Hepatocyte (in vitro differentiated cells): ENCODE data around the gene GDPD5.

Source experiments
- CTCF ChIP-seq: fragments of 200-600 bp; sonication (generic); IDR thresholded peaks from 2 replicates; pipeline ENCODE4 v1.5.1; 2016; ENCODE audit warnings: antibody characterized with exemption, mild to moderate bottlenecking; ENCODE audit not compliant: poor library complexity
- EZH2 ChIP-seq: fragments of 200-600 bp; sonication (generic); IDR thresholded peaks from 2 replicates; pipeline ENCODE4 v1.6.1; 2016; ENCODE audit warnings: antibody characterized with exemption, mild to moderate bottlenecking, borderline replicate concordance

DNA sequence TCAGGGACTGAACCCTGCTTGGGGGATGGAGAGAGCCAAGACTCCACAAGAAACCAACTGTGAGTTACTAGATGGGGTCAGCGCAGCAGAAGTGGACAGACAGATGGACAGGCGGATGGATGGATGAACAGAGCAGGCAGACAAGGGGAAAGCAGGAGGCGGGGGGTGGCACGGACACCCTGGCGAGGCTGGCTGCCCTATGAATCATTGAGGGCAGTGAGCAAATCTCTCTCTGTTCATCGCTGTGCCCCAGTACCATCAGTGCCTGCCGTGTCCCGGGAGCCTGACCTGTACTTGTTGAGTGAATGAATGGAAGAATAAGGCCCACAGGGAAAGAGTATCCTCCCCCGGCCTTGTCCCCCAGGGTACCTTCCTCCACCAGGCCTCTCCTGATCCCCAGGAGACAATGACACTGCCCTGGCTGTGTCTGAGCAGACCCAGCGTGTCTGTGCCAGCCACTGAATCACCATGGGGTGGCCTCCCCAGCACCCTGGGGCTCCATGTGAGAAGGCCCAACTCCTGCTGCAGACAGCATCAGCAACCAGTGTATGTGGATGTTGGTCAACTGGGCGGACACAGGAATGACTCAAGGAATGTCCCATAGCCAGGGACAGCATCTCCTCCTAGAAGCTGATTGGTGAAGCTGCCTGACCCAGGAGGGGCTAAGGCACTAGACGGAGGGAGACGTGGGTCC lies 87.6 kb downstream of the GDPD5 start:
- TF ChIP-seq CTCF = no peak
- TF ChIP-seq EZH2 = no peak
